ENCODE data around the gene FERMT3.

Gene FERMT3

DNA sequence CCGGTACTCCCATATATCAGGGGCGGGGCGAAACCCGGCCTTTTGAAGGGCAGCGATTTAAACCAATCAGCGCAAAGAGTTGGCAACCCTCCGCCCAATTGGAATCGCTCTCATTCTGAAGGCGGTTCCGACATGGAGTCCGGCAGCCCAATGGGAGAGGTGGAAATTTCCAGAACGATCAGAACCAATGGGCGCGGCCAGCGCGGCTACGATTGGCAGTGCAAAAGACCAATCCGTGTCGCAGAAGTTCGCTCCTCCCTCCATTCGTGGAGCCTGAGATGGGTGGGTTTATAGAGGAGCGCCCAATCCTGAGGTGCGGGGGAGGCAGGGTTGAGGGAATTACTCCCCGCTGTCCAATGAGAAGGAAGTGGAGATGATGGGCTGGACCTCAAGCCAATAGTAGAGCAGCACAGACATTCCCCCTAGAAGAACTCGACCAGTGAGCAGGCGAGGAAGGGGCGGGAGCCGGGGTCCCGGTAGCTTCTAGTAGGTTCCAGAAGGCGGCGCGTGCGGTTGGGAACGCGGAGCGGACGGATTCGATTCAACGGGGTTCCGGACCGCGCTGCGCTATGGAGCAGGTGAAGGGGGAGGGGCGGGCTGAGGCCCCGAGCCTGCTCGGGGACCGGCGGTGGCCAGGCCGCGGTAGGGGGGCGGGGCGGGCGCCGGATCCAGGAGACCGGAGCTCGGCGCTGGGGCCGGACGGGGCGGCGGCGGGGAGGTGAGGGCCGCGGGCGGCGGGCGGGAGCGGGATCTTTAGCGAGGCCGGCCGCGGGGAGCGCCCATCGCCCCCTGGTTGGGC, 20.6 kb upstream of the FERMT3 start, which contains the start of gene STIP1:
STIP1 (plus strand) TSS at position 479 of the 799 bp plus-strand sequence; CDS start at position 570, 91 bp downstream.
- DNase-seq (ENCODE audit: low read depth in 1 of 2, low spot score in 1 of 2): peak; percentile 97

DNA sequence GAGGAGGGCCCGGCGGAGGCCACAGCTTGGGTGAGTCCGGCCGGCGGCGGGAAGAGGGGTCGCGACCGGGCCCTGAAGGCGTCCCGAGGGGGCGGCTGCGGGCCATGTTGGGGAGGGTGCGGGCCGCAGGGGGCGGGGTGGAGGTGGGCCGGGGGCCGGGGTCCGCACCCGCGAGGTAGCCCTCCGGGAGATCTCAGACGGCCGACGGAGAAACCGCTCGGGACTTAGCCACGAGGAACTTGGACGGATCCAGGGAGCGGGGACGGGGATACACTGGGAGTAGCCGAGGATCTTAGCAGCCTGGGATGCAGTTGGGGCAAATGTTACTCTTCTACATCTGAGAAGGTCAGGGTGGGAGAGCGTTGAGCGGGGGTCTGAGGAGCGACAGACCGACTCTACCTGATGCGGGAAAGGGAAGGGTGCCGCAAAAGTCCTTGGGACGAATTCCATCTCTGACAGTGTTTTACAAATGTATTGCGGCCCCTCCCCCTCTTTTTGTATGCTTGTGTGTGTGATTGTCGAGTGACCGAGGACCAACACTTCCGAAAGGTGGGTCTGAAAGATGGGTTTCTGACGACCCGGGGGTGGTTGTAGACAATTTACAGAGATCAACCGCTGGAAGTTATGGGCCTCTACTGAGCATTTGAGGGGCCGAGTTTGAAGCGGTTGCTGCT, 19.9 kb upstream of the FERMT3 start:
- no peak for DNase-seq (ENCODE audit: low read depth in 1 of 2, low spot score in 1 of 2)

DNA sequence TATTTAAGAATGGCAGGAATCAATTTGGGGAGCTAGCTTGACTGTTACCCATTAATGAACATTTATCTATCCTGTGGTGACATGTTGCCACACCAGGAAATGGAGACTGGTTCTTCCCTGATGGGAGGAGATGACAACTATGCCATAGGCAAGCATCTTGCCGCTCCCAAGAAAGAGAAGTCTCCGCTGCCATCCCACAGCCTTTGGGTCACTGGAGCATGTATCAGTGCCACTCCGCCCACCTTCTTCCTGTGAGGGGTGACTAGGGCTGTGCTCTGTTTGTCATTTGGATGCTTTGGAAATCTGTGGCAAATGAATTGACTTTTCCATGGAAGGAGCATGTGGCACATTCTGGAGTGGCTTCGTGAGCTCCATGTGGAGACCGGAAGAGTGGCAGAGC, 14.1 kb upstream of the FERMT3 start:
- DNase-seq (ENCODE audit: low read depth in 1 of 2, low spot score in 1 of 2): no peak

DNA sequence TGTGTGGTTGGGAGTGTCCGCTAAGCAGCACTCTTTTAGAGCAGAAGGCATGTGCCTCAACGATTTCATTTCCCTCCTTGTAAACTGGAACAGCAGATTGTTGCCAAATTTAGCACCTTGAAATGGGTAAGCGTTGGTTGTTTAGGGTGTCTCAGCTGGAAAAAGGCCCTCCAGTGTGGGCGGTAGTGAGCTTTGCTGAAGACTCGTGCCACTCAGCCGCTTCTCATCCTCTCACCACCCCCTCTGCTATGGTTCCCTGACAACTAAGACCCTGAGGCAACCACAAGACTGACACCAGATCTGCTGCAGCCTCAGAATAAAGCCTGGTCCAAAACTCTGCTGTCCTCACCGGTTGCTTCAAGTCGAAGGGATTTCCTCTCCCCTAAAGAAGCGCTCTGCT, 9.9 kb upstream of the FERMT3 start:
- no peak for DNase-seq (ENCODE audit: low read depth in 1 of 2, low spot score in 1 of 2)

DNA sequence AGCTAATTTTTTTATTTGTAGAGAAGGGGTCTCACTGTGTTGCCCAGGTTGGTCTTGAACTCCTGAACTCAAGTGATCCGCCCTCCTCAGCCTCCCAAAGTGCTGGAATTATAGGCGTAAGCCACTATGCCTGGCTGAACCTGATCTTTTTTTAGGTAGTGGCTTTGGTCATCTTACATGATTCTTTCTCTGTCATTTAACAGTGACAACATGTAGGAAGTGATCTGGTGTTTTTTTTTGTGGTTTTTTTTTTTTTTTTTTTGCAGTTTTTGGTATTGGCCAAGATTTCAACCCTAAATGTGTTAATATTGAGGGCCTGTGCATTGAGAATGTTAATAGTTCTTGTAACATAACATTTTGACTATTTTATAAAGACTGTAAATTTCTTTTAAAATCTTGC, 8.0 kb upstream of the FERMT3 start:
- no peak for DNase-seq (ENCODE audit: low read depth in 1 of 2, low spot score in 1 of 2)

DNA sequence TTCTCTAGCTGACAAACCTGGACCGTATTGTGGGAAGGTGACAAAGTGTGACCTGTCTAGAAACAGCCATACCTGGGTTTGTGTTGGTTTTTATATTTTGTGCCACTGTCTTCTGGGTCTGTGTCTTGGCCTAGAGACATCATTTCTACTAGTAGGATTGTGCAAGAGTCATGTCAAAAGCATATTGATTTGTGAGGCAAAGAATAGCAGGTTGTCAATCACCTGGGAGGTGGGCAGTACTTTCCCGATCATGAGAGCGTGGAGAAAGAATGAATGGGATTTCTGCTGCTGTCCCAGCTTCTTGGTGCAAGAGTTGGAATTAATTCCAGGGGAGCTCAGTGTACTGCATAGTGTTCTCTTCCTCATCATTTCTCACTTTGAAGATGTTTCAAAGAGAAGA, 5.0 kb upstream of the FERMT3 start:
- DNase-seq (ENCODE audit: low read depth in 1 of 2, low spot score in 1 of 2): no peak

DNA sequence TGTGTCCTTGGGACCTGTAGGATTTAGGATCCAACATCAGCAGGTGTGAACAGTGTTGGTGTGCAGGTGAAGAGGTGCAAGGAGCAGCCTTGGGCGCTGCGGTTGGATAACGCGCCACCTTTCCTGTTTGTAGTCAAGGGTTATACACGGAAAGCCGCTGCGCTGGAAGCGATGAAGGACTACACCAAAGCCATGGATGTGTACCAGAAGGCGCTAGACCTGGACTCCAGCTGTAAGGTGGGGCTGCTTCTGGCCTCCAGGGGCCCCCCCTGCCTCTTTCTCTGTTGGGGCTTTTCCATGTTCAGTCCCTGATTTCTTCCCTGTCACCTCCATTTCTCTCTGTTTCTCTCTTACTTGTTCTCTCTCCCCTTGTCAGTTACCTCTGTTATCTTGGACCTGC, 3.5 kb upstream of the FERMT3 start:
- DNase-seq (ENCODE audit: low read depth in 1 of 2, low spot score in 1 of 2): no peak

DNA sequence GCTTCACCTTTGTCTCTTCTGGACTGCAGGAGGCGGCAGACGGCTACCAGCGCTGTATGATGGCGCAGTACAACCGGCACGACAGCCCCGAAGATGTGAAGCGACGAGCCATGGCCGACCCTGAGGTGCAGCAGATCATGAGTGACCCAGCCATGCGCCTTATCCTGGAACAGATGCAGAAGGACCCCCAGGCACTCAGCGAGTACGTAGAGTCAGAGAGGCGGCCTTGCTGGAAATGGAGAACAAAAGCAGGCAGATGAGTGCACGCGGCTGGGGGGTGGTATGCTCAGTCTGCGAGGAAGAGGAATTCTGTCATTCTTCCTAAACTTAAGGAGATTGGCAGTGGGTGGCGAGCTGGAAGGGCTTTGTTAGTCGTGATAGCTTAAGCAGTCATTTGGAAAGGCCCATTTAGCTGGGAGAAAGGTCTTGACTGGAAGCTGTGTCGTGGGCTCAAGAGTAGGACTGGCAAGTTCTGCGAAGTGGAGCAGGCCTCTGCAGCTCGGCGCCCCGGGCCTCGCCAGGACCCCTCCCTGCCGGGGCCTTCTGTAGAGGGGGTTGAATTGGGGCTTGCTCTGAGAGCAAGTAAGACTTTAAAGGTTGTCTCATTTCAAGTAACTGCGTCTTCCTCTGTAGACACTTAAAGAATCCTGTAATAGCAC, 3.0 kb upstream of the FERMT3 start:
- no peak for DNase-seq (ENCODE audit: low read depth in 1 of 2, low spot score in 1 of 2)

DNA sequence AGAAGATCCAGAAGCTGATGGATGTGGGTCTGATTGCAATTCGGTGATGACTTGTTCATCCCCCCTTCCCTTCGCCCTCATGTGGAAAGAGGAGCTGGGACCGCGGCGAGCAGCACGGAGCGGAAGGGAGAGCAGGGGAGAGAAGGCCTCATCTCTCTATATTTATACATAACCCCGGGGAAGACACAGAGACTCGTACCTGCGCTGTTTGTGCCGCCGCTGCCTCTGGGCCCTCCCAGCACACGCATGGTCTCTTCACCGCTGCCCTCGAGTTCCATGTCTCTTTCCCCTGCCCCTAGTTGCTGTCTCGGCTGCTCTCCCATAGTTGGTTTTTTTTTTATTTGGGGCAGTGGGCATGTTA, 2.5 kb upstream of the FERMT3 start:
- no peak for DNase-seq (ENCODE audit: low read depth in 1 of 2, low spot score in 1 of 2)

DNA sequence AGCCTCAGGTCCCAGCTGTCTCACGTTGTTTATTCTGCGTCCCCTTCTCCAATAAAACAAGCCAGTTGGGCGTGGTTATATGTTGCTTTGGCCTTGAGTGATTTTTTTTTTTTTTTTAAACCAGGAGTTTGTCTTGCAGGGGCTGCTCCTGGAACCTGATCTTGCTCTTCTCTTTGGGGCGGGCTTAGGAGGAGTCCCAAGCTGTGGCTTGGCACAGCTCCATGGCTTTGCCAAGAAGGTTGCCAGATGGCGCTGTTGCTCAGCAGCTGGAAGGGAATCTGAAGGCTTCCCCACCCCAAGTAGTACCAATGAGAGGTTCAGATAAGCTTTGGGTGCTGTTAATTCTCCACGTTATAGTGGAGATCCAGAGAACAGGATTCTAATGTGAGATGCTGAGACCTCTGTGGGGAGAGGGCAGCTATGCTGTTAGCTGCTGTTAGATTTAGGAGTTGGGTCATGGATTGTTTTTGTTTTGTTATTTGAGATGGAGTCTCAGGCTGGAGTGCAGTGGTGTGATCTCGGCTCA, 2.0 kb upstream of the FERMT3 start:
- DNase-seq (ENCODE audit: low read depth in 1 of 2, low spot score in 1 of 2): peak; percentile 69 to 71

DNA sequence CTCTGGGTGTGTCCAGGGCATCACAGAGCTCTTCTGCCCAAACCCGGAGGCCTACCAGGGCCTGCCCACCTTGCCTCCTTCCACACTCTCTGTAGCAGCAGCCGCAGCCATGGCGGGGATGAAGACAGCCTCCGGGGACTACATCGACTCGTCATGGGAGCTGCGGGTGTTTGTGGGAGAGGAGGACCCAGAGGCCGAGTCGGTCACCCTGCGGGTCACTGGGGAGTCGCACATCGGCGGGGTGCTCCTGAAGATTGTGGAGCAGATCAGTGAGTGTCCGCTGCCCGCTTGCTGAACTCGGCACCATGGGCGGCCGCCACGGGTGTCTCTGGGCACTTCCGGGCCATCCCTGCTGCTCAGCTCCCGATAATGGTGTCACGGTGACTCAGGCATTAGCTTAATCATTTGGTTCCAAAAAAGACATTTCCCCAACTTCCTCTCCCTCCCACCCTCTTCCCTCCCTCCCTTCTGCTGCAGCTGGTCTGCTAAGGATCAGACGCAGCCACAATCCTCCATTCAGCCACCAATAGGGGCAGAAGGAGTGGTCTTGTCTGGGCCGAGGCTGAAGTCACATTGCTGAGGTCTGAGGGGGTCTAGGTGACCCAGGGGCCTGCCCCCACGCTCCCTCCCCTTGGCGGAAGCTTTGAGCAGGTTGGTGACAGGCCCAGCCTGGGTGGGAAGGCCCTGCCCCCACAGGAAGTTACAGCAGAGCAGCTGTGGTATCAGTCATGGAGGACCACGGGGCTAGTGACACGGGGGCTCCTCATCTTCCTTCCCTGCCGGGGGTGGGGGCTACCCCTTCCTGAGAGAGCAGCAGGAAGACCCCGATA, 950 bp downstream of the FERMT3 start:
- peak; percentile 29 to 67 for DNase-seq (ENCODE audit: low read depth in 1 of 2, low spot score in 1 of 2)

DNA sequence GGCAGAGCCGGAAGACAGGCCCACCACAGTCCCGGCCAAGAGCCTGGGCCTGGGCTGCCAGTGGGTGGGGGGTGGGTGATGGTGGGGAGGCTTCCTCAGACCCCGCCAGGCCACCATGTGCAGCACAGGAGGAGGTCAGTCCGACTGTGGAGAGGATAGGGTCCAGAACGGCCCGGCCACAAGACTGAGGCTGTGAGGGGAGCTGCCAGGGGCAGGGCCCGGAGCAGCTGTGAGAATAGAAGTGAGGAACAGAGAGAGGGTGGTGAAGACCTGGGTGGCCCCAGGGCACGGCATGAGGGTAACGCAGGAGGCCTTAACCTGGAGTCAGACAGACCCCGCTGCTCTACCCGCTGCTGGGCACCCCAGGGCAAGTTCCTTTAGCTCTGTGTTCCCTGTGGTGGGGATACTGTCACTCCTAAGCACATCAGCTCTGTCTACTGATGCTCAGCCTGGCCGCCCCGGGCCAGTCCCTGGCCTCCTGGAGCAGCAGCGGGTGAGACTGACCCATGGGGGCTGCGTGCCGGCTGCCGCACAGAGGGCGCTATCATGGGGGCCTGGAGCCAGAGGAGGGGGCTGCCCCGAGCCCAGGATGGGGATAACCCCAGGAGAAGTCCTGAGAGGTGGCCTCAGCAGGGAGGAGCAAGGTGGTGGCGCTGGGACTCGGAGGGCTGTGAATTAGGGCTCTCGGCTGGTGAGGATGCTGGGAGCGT, 1.7 kb downstream of the FERMT3 start:
- DNase-seq (ENCODE audit: low read depth in 1 of 2, low spot score in 1 of 2): no peak

DNA sequence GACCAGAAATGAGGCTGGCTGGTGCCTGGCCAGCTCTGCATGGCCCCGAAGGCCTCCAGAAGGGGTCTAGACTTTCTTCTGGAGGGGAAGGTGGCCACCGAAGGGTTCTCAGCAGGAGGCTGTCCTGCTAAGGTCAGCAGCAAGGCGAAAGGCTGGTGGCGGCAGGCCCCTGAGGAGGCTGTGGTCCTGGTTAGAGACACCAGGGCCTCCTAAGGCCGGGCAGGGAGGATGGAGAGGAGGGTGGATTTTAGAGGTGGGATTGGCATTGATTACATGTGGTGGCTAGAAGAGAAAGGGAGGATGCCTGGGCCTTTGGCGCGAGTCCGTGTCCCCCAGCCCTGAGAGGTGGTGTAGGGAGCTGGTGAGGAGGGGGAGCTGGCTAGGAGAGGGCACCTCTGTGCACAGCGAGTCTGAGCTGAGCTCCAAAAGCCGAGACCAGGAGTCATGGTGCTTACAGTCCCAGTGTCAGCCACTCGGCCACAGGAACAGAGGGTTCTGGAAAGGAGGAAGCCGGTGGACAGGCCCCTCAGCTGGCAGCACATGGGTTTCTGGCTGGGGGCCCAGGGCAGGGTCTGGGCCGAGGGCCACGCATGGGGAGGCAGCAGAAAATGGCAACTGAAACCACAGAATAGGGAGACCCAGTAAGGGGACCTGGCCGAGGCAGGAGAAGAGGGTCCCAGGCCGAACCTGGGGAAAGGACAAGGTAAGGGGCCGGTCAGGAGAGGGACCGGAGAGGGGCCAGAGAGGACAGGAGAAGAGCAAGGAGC, 2.5 kb downstream of the FERMT3 start:
- DNase-seq (ENCODE audit: low read depth in 1 of 2, low spot score in 1 of 2): no peak

DNA sequence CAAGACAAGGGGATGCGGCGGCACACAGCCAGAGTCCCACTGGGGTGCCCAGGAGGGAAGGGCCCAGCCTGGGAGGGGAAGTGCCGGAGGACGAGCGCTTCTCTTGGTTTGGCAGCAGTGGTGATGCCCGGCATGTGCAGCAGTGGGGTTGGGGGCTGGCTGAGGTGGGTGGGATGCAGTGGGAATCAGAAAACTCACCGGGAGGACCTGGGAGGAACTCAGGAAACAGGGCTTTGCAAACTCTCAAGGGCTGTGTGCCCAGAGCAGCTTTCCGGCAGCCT, 3.0 kb downstream of the FERMT3 start:
- DNase-seq (ENCODE audit: low read depth in 1 of 2, low spot score in 1 of 2): no peak

DNA sequence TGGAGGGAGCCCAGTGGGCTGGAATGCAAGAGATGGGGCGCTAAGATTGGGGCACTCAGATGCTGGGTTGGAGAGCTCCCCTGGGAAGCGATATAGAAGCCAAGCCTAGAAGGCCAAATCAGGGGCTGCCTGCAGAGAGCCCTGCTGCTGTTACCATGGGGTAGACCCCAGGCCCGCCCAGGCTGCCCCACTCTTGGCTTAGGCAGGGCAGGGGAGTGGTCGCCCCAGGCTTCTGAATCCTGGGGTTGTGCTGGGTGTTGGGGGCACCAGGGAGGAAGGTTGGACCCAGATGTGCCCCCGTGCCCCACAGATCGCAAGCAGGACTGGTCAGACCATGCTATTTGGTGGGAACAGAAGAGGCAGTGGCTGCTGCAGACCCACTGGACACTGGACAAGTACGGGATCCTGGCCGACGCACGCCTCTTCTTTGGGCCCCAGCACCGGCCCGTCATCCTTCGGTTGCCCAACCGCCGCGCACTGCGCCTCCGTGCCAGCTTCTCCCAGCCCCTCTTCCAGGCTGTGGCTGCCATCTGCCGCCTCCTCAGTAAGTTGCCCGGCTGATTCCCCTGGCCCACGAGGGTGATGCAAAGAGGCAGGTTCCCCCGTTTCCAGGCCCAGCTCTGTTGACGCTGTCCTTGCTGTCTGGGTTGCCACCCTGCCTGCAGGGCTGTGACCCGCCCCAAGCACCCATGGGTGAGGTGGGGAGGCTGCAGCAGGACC, 3.9 kb downstream of the FERMT3 start:
- DNase-seq (ENCODE audit: low read depth in 1 of 2, low spot score in 1 of 2): no peak

DNA sequence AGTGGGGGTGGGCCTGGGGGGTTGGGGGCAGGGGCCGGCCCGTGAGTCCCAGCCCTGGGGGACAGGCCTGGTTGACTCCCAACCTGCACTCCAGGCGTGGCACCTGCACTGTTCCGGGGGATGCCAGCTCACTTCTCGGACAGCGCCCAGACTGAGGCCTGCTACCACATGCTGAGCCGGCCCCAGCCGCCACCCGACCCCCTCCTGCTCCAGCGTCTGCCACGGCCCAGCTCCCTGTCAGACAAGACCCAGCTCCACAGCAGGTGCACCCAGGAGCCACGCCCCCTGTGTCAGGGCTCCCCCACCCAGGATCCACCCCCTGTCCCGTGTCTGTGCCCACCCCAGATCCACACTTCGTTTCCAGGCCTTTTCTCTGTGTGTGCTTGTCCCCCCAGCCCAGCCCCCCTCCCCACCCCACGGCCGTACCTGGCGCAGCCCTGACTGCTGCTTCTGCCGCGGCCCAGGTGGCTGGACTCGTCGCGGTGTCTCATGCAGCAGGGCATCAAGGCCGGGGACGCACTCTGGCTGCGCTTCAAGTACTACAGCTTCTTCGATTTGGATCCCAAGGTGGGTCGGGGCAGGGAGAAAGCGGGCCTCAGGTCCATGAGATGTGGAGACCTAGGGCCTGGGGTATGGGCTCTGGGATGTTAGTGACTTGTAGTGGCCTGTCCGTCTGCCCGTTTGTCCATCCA, 4.8 kb downstream of the FERMT3 start:
- no peak for DNase-seq (ENCODE audit: low read depth in 1 of 2, low spot score in 1 of 2)

DNA sequence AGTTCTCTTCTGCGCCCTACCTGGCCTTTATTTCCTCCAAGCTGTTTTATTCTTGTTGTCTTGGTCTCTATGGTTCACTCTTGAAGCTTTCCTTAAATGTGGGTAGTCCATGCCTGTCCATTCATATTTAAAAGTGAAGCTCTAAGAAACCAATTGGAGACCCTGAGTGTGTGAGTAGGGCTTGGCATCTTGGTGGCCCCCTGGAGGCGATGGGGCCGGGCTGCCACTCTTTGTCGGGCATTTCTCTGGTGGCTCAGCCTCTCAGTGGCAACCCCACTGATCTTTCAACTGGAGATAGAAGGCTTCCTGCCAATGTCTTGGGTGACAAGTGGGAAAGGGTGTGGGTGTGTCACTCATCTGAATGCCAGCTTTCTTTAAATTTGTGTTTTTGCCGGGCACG, 10.4 kb downstream of the FERMT3 start:
- no peak for DNase-seq (ENCODE audit: low read depth in 1 of 2, low spot score in 1 of 2)

DNA sequence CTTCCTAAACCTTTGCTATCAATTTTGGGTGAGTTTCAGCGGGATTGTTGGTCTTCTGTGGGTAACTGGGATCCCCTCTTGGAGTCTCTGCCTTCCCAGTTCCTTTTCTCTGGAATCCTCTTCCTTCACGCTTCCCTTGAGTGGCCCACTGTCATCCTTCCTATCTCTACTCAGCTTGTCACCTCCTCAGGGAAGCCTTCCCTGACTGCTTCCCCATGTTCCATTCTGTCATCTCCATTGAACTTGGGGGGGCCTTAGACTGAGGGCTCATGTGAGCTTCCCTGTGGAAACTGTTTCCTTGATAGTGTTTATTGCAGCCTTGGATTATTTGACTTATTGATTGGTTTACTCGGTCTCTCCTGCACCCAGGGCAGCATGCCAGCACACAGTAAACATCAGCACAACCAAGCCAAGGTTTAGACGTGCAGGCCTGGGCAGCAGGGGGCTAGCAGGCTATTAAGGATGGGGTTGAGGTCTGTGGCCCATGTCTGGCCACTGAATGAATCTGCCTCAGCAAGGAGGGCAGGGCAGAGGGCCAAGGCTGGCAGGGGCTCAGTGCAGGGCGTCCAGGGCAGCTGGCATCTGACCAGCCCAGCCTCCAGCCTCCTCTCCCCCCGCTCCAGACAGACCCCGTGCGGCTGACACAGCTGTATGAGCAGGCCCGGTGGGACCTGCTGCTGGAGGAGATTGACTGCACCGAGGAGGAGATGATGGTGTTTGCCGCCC, 12.3 kb downstream of the FERMT3 start:
- no peak for DNase-seq (ENCODE audit: low read depth in 1 of 2, low spot score in 1 of 2)

Measured in activated T-helper 1 cell treated with anti-CD3 and anti-CD28 coated beads, Interleukin-2, amount 50 U/mL, for 16 hours (primary cell).